8988T (cell line): ENCODE data around the gene RPGRIP1.
"Not testable (repeated sequence)": the region's sequence is repeated elsewhere in the genome, so short reads cannot be mapped to it uniquely, and the experiment has no call there.

Experiments
- DNase-seq: peaks from one replicate; pipeline ENCODE4 v3.0.0; 2011

The RPGRIP1 gene

DNA sequence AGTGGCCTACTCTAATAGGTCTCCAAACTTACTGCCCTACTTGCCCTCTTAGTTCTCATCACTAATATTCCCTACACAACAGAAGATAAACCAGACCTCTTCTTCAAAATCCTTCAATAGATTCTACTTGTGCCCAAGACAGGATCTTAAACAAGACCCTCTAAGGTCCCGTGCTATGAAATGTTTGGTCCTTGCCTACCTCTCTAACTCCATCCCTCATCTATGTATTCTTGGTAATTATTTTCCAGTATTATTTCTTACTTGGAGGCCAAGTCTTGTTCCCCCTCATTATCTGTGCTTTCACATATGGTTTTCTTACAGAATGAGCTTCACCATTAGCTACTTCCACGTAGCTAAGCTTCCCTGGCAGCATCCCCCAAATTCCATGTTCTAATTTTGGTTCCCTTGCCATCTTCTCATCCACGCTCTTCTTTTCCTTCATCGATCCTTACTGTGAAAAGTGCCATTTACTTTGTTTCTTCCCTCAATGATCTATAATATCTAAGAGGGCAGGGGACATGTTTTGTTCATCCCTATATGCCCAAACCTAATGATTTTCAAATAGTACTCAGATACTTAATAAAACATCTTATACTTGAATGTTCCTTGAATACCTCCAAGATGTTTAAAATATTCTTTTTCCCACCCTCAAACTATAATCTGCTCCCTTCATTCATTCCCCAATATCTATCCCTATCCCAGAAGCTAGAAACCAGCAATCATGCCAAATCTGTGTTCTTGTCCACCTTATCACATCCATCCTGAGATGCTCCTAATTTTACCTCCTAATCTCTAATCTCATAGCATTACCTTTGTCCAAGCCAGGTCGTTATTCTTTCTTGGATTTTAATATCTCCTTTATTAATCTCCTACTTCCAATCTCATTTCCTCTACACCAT lies 20.7 kb upstream of the RPGRIP1 start:
- DNase-seq = no peak

GRCh38 chr14:21261824-21262223 lies 18.1 kb upstream of the RPGRIP1 start:
- no peak for DNase-seq

DNA sequence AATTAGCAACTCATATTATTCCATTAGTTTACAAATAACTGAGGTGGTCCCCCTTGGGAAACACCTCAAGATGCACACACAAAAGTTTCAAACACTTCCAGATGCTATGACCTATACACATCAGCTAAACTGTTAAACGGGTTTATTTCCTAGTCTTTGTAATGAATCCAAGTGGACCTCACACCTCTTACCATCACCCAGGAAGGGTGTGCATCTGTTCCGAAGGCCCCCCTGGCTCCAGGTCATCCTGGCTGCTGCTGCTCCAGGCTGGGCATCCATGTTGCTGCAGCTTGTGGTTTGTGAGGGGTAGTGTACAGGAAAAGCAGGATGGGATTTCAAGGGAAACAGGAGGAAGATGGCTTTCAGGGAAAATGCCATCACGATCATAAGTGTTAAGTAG lies 17.5 kb upstream of the RPGRIP1 start:
- no peak for DNase-seq

DNA sequence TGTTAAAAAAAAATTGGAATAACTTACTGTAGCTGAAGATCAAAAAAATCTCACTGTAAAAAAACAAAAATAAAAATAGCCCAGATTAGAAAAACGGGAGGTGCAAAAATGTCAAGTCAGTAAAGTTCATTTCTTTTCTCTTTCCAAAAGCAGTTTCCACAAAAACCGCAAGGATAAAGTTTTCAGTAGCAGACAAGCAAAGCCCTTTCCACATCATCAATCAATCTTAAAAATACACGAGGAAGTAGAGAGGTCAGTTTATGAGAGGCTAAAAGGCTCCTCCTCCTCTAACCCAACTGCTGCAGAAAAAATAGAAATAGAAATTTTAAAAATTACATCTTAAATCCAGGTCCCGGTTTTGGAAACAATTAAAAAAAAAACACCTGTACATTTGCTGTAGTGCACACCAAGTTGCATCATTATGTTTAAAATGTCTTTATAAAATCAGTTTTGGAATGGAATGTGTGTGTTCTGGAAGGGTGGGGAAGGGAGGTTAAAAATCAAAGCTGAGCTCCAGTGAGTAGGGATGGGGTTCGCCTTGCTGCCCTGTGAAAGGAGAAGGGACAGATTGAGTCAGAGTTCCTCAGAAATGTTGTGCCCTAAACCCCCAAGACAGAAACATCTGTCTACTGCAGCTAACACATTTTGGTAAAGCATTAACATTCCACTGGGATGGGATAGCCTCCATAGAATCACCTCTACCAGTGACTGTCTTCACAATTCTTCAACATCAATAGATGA lies 16.4 kb upstream of the RPGRIP1 start:
- DNase-seq = no peak

GRCh38 chr14:21264025-21264801 lies 15.7 kb upstream of the RPGRIP1 start:
- DNase-seq = no peak

GRCh38 chr14:21267431-21267845 lies 12.4 kb upstream of the RPGRIP1 start:
- no peak for DNase-seq

- DNase-seq = no peak
Measured at GRCh38 chr14:21267886-21268616, 11.8 kb upstream of the RPGRIP1 start.

DNA sequence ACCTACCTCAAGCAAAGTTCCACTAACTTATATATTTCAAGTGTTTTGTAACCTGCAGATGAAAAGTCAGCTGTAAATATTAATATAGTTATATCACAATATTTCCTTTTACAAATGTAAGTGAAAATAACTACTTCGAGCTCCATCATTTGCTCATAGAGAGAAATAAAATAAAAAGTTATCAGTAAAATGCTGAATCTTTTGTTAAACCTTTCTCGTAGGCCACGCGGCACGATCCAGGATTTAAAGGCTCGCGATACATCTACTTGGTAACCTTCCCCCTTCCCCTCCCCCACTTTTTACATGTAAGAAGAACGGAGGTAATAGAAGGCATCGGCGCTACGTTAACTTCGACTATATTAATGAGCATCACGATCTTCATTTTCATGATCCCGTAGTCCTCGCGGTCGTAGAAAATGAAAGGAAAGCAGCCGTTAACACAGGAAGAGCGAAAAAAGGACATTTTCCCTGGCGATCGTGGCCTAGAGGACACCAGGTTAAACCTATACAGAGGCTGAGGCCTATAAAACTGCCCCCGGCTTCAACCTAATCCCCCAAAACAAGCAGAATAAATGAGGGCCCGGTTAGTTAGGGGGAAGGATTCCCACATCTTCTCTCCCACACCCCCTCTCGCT lies 11.1 kb upstream of the RPGRIP1 start:
- DNase-seq = no peak

- peak; percentile 46 for DNase-seq
Measured at GRCh38 chr14:21269252-21270046, 10.4 kb upstream of the RPGRIP1 start, which contains the start of gene HNRNPC. TSS of gene HNRNPC (minus strand) at chr14:21269442. CDS start at chr14:21234193, 35,249 bp downstream.

GRCh38 chr14:21272661-21273060 lies 7.2 kb upstream of the RPGRIP1 start:
- not testable (repeated sequence) for DNase-seq

DNA sequence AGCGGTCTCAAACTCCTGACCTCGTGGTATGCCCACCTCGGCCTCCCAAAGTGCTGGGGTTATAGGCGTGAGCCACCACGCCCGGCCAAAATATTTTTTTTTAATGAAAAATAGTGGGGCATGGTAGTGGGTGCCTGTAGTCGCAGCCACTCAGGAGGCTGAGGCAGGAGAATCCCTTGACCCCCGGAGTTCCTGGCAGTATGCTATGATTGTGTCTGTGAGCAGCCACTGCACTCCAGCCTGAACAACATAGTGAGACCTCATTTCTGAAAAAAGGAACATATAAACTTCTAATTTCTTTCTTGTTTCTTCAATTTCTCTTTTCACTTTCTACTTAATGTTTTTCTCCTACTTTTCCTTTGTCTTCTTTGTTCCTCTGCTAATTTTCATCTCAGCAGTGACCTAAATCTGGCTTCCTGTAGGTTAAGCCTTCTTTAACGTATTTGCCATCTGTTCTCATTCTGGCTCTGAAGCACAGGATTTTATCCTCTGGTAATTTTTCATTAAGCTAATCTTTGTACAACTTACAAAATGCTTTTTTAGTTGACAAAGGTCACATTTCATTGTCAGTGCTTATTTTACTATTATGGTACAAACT lies 4.5 kb upstream of the RPGRIP1 start:
- DNase-seq = no peak

DNA sequence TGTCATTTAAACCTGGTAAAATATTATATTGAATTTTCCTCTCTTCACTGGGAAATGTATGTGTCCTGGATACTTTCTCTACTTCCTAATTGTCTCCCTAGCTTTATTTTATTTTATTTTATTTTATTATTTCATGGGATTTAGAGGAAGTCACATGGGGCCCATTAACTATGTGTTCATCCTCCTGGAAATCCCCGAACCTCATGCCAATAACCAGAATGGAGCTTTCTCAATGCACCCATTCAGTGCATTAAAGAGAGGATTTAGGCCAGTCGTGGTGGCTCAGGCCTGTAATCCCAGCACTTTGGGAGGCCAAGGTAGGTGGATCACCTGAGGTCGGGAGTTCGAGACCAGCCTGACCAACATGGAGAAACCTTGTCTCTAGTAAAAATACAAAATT lies 1.3 kb upstream of the RPGRIP1 start:
- no peak for DNase-seq

GRCh38 chr14:21281917-21282316 lies 2.0 kb downstream of the RPGRIP1 start:
- not testable (repeated sequence) for DNase-seq

GRCh38 chr14:21286516-21286915 lies 6.6 kb downstream of the RPGRIP1 start:
- not testable (repeated sequence) for DNase-seq

GRCh38 chr14:21287168-21287567 lies 7.3 kb downstream of the RPGRIP1 start:
- DNase-seq = no peak

GRCh38 chr14:21294026-21294425 lies 14.1 kb downstream of the RPGRIP1 start:
- not testable (repeated sequence) for DNase-seq

DNA sequence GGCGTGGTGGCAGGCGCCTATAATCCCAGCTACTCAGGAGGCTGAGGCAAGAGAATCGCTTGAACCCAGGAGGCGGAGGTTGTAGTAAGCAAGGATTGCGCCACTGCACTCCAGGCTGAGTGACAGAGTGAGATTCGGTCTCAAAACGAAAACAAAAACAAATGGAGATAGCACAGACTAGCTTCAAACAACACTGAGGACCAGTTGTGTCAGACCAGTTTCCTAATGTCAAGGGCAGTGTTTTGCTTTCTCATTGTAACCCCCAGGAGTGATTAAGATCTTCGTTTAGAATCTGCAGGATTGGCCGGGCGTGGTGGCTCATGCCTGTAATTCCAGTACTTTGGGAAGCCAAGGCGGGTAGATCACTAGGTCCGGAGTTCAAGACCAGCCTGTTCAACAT lies 18.5 kb downstream of the RPGRIP1 start:
- DNase-seq = no peak

DNA sequence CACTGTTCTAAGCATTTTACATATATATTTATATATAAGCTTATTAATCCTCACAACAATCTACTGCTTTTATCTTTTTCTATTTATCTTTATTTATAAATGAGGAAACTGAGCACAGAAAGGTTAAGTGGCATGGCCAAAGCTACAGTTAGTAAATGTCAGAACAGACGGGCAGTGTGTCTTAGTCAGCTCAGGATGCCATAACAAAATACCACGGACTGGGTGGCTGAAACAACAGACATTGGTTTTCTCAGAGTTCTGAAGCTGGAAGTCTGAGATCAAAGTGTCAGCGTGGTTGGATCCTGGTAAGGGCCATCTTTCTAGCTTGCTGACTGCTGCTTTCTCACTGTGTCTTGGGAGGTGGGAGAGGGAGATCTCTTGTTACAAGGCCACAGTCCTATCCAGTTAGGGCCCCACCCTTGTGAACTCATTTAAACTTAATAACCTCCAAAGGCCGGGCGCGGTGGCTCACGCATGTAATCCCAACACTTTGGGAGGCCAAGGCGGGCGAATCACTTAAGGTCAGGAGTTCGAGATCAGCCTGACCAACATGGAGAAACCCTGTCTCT lies 19.8 kb downstream of the RPGRIP1 start:
- DNase-seq = no peak

DNA sequence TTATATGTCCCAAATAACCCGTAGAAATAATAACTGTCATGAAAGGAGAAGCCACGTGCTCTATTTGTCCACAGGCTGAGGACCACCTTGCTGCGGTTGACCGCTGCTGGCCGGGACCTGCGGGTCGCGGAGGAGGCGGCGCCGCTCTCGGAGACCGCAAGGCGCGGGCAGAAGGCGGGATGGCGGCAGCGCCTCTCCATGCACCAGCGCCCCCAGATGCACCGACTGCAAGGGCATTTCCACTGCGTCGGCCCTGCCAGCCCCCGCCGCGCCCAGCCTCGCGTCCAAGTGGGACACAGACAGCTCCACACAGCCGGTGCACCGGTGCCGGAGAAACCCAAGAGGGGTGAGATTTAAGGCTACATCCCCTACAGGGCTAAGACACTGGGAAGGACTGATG lies 21.0 kb downstream of the RPGRIP1 start:
- peak; percentile 30 for DNase-seq
